RCC 7860 (cell line): ENCODE data around the gene APLP2.
"Not testable (repeated sequence)": the region's sequence is repeated elsewhere in the genome, so short reads cannot be mapped to it uniquely, and the experiment has no call there.

ENCODE experiments used
- DNase-seq: peaks from one replicate; pipeline ENCODE4 v3.0.0-alpha.2; 2015; ENCODE audit warnings: low spot score
- FAIRE-seq: peaks from 2 replicates; lab custom pipeline; 2012; peaks lifted over from hg19 to GRCh38; lab: Jason Lieb, UNC

APLP2 gene

GRCh38 chr11:130163346-130164220 is 93.9 kb downstream of the APLP2 start:
- FAIRE-seq = no peak
- peak; percentile 15 for DNase-seq

GRCh38 chr11:130164221-130164570 is 94.5 kb downstream of the APLP2 start:
- no peak for FAIRE-seq
- DNase-seq = no peak

DNA sequence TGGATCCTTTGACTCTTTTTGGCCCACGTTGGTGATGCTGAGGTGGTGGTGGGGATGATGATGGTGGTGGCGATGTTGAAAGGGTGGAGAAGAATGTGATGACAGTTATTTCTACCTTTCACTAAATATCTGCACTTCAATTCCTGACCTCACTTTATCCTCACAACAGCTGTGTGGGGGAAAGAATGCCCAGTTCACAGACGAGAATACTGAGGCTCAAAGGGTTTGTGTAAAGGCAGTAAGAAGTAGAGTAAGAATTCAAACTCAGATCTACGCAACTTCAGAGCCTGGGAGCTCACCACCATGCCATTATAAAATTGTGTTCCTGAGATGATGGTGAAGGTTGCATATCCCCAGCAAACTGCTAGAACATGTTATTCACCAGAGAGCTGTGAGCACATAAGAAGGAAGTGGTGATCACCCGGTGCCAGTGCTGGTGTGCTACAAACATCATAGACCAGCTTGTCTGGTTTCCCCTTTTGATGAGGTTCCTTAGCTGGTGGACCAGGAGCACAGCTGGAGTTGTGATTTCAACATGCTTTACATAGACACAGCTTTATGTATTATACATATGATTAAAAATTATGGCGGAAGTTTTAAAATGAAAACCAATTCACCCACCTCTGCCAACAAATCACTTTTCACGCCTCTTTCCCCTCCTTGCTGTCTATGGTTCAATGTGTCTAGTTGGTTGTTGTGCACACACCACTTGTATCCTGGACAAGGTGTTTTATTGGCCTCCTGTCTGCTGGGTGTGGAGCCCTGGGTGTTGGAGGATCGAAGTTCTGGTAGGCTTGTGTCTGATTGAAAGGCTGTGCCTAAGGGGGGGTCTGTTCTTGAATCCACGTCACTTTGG is 96.1 kb downstream of the APLP2 start:
- FAIRE-seq (no peak), DNase-seq (no peak)

DNA sequence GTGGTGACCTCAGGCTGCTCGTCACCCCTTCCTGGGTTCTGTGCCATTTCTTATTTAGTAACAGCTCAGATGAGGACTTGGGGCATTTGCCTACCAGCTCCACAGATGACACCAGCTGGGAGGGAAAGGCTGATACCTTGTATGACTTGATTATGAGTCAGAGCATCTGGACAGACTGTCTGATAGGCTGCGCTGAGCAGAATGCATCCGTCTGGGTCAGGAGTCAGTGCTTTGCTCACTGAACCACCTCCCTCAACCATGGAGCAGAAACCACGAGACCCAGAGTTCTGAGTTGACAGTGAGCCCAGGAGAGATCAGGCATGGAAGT is 96.7 kb downstream of the APLP2 start:
- FAIRE-seq (peak; percentile 98), DNase-seq (peak; percentile 97)

GRCh38 chr11:130167146-130167545 is 97.5 kb downstream of the APLP2 start:
- FAIRE-seq (no peak), DNase-seq (no peak)

- FAIRE-seq (peak; percentile 80), DNase-seq (peak; percentile 22)
Measured at GRCh38 chr11:130168105-130168504, 98.4 kb downstream of the APLP2 start.

- no peak for FAIRE-seq
- no peak for DNase-seq
Measured at GRCh38 chr11:130170345-130170744, 100.7 kb downstream of the APLP2 start.

GRCh38 chr11:130171534-130171933 is 101.8 kb downstream of the APLP2 start:
- DNase-seq (no peak), FAIRE-seq (no peak)

DNA sequence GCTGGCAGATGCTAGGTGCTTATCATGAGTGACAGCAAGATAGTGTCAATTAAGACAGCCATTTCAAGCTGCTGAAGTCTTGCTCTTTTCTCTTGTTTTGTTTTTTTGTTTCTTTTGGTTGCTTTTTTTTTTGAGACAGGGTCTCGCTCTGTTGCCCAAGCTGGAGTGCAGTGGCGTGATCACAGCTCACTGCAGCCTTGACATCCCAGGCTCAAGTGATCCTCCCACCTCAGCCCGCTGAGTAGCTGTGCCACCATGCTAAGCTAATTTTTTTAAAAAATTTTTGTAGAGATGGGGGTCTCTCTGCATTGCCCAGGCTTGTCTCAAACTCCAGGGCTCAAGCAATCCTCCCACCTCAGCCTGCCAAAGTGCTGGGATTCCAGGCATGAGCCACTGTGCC is 102.3 kb downstream of the APLP2 start:
- not testable (repeated sequence) for FAIRE-seq, DNase-seq

- no peak for FAIRE-seq
Measured at GRCh38 chr11:130174642-130175041, 104.9 kb downstream of the APLP2 start.

GRCh38 chr11:130175898-130176297 is 106.2 kb downstream of the APLP2 start:
- DNase-seq (no peak), FAIRE-seq (no peak)

More at GRCh38 chr11:130174642-130175041, 104.9 kb downstream of the APLP2 start:
- no peak for DNase-seq

DNA sequence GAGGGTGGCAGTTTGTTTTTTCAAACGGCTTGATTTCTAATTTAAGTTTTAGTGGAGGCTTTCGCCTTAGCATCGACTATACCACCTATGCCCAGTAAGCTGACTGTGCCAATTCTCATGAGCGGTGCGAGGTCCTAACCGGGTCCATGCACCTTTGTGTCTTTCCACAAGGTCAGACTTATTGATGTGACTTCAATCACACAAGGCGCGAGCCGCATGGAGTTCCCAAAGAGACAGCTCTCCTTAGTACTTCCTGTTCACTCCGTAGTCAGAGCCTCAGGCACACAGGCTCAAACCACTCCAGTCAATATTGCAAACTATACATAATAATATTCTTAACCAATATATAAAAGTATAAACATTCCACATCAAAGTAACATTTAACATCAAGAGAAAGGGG is 108.1 kb downstream of the APLP2 start:
- FAIRE-seq = no peak
- DNase-seq = no peak

DNA sequence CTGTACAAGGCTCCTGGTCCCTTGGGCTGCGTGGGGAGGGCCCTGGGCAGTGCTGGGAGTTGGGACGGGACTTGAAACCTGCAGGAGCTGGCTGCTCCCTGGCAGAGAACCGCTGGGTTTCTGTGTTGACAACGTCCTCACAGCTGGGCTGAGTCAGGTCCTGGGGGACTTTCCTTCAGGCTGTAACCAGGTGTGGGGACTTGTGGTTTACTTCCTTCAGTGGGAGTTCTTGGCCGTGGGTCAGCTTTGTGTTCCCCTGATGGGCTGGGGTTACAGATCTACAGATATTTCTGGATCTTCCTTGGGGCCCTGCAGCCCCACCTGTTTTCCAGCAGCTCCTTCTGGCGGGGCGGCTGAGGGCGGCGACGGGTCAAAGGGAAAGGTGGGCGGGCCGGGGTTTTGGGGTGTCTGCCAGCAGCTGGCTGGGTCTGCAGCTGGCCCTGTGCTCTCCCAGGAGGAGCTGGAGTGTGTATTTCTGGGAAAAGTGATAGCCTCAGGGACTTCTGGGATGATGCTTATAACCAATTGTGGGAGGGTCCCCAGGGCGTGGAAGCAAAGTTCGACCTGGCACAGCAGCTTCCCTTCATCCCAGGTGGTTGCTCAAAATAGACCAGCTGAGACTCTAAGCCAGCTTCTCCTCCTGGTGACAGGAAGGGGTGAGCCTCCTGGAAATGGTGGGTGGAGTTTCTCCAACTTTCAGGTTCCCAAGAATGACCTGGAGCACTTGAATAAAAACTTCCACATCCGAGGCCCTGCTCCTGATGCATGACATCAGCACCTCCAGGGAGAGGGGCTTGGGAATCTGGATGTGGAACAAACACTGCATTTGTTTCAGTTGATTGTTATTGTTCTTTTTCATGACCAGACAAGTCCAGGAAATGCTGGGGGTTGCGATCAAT is 109.0 kb downstream of the APLP2 start:
- DNase-seq = no peak
- FAIRE-seq = no peak

DNA sequence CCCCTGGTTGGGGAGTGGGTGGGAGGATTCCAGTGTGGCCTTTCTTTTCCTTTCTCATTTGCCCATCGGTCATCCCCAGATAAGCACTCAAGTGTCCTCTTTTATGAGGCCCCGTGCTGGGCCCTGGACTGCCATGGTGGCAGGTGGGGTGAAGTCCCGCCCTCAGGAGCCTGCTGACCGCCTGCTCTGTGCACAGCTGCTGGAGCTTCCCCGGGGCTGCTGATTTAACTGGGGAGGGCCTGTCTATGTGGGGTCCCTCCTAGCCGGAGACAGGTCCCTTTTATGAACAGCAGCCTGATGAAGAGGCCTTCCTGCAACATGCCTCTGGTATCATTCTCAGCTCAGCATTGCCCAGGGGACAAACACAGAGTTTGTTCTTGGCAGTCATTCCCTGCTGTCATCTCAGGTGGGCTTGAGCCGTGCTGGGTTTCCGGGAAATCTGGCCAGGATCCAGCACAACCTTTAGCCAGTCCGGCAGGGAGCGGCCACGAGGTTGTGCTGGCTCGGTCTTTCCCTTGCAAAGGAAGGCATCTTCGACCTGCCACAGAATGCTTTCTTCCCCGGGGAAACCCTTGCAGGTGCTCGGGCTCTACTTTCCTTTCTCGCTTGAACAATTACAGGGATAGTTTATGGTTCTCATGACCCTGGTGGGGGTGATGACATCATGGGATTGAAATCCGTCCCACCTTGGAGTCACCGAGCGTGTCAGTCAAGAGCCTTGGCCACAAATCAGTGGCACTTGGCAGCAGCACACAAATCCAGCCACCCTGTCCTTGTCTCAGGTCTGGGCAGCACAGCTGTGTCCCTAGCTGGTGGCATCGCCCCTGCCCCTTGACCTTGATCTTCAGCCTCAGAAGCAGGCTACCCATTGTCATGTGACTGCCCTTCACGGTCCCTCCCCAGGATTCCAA is 110.0 kb downstream of the APLP2 start:
- peak; percentile 63 for DNase-seq
- peak; percentile 81 for FAIRE-seq

- FAIRE-seq (peak; percentile 77), DNase-seq (peak; percentile 44)
Measured at GRCh38 chr11:130180491-130180890, 110.8 kb downstream of the APLP2 start.

GRCh38 chr11:130180896-130181294 is 111.2 kb downstream of the APLP2 start:
- FAIRE-seq (no peak), DNase-seq (no peak)

DNA sequence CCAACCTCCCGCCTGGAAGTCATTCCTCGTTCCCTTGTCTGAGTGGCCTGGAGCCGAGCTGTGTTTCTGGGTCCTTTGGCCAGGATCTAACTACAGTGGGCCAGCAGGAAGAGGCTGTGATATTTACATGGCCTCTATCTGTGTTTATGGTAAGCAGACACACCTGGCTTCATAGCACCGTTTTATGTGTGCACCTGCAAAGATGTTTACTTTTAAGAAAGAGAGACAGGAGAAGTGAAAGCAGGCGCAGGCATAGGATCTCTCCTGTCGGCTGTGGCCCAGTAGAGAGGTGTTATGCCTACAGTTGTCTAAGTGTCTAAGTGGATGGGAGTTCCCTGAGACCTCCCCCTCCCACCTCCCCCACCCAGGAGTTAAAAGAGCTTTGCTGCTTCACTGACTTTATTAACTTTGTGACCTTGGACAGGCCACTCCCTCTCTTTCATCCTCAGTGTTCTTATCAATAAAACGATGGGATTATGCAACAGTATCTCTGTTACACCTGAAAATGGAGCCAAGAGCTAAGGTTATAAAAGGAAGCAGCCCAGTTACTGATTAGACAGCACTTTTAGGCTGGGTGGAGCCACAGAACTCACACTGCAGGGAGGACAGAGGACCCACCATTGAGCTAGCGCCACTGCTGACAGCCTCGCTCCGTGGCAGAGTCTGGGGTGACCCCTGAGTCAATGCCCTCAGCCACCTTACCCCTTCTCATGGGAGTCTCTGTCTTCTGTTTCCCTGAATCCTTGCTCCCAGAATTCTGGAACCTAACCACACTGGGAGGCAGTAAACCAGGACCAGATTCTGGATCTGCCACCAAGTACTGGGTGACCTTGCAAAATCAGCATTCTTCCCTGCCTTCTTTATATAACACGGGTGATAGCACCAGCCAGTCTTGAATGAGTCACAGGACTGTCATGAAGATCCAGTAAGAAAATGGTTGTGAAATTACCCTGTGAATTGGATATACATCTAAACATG is 111.9 kb downstream of the APLP2 start:
- FAIRE-seq = peak; percentile 95
- DNase-seq = peak; percentile 78

DNA sequence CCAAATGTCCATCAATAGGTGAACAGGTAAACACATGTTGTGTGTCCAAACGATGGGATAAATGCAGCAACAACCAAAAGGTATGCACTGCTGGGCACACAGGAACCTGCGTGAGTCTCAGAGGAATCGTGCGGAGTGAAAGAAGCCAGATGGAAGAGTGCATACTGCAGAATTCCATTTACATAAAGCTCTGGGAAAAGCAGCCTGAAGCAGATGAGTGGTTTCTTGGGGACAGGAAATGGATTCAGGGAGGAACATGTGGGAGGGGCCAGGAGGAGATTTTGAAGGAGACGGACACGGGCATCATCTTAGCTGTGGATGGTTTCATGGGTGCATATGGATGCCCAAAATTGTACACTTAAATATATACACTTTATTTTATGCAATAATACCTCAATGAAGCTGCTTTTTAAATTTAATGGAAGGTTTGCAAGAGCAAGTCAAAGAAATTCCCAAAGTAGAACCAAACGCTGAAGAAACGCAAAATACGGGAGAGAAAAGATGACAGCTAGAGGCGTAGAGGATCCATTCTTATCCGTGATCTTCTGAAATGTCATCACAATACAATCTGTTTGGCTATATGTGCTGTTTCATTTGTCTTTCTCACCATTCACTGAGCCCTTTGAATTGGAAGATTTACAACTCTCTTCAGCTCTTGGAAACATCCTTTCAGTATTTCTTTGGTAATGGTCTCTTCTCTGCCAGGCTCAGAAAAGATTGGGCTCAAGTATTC is 114.3 kb downstream of the APLP2 start:
- FAIRE-seq = no peak
- no peak for DNase-seq
